Panc1 (cell line): ENCODE measurements around the gene BPIFA3.

ENCODE experiments used
- POLR2AphosphoS5 ChIP-seq: IDR thresholded peaks from 2 replicates; pipeline ENCODE4 v1.6.1; 2012; ENCODE audit warnings: mild to moderate bottlenecking, low read depth, low read length, moderate library complexity
- SIN3A ChIP-seq: IDR thresholded peaks from 2 replicates; pipeline ENCODE4 v1.6.1; 2012; ENCODE audit warnings: low read depth, mild to moderate bottlenecking, low read length, moderate library complexity, borderline replicate concordance; ENCODE audit not compliant: insufficient read depth
- TCF7L2 ChIP-seq: IDR thresholded peaks from 2 replicates; pipeline ENCODE4 v1.6.1; 2011; ENCODE audit warnings: mild to moderate bottlenecking, low read depth, low read length, inconsistent platforms
- TF ChIP-seq, protein P1 (sequence below): fragments of 450-650 bp; IDR thresholded peaks from 2 replicates; pipeline ENCODE4 v1.5.1; 2017; ENCODE audit warnings: mild to moderate bottlenecking
- TF ChIP-seq, protein P2 (sequence below), 2 experiments: IDR thresholded peaks; 2 replicates each; pipeline ENCODE4 v1.6.1; 2011 to 2012; ENCODE audit warnings: low read depth in 2 of 2, control low read depth in 1 of 2, low read length in 1 of 2, mild to moderate bottlenecking in 1 of 2, moderate library complexity in 1 of 2; ENCODE audit not compliant: insufficient read depth in 1 of 2

DNA sequence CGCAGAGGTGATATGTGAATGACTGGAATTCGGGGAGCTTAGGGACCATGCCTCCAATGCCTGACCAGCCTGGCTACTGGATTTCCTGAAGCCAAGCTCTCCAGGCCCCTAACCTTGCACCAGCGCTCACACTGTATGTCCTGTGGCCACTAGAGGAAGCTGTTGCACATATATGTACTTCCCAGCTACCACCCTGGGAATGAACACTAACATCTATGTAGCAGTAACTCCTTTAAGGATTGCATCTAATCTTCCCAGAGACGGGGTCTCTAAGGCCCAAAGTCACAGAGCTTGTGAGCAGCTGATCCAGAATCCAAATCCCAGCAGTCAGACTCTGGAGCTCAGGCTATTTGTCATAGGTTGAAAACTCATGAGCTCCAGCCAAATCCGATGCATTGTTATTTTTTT lies 45.5 kb downstream of the BPIFA3 start:
- TF ChIP-seq, protein P1, sequence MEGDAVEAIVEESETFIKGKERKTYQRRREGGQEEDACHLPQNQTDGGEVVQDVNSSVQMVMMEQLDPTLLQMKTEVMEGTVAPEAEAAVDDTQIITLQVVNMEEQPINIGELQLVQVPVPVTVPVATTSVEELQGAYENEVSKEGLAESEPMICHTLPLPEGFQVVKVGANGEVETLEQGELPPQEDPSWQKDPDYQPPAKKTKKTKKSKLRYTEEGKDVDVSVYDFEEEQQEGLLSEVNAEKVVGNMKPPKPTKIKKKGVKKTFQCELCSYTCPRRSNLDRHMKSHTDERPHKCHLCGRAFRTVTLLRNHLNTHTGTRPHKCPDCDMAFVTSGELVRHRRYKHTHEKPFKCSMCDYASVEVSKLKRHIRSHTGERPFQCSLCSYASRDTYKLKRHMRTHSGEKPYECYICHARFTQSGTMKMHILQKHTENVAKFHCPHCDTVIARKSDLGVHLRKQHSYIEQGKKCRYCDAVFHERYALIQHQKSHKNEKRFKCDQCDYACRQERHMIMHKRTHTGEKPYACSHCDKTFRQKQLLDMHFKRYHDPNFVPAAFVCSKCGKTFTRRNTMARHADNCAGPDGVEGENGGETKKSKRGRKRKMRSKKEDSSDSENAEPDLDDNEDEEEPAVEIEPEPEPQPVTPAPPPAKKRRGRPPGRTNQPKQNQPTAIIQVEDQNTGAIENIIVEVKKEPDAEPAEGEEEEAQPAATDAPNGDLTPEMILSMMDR = peak; percentile 88
- TF ChIP-seq SIN3A (no peak), TCF7L2 (no peak), POLR2AphosphoS5 (no peak)
- TF ChIP-seq, protein P2, sequence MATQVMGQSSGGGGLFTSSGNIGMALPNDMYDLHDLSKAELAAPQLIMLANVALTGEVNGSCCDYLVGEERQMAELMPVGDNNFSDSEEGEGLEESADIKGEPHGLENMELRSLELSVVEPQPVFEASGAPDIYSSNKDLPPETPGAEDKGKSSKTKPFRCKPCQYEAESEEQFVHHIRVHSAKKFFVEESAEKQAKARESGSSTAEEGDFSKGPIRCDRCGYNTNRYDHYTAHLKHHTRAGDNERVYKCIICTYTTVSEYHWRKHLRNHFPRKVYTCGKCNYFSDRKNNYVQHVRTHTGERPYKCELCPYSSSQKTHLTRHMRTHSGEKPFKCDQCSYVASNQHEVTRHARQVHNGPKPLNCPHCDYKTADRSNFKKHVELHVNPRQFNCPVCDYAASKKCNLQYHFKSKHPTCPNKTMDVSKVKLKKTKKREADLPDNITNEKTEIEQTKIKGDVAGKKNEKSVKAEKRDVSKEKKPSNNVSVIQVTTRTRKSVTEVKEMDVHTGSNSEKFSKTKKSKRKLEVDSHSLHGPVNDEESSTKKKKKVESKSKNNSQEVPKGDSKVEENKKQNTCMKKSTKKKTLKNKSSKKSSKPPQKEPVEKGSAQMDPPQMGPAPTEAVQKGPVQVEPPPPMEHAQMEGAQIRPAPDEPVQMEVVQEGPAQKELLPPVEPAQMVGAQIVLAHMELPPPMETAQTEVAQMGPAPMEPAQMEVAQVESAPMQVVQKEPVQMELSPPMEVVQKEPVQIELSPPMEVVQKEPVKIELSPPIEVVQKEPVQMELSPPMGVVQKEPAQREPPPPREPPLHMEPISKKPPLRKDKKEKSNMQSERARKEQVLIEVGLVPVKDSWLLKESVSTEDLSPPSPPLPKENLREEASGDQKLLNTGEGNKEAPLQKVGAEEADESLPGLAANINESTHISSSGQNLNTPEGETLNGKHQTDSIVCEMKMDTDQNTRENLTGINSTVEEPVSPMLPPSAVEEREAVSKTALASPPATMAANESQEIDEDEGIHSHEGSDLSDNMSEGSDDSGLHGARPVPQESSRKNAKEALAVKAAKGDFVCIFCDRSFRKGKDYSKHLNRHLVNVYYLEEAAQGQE (IDR thresholded peaks at IDR 0.05; ENCODE audit: insufficient read depth in 1 of 2, low read depth in 2 of 2, low read length in 1 of 2) = no peak
